Prostate gland (tissue), 2 donors: Measurements from ENCODE around the gene MAP1B.

Experiments
- POLR2A ChIP-seq: fragments of 450-650 bp; IDR thresholded peaks from one replicate; pipeline ENCODE4 v1.6.1; 2016; ENCODE audit warnings: antibody characterized with exemption, mild to moderate bottlenecking
- TF ChIP-seq, protein P1 (sequence below), 4 experiments: fragments of 200-600 bp in 2 of 4; fragments of 450-650 bp in 2 of 4; sonication (generic) in 2 of 4; IDR thresholded peaks; 1 replicate in 3 of 4; 2 replicates in 1 of 4; pipeline ENCODE4 v1.5.1; 2016 to 2019; ENCODE audit warnings: antibody characterized with exemption in 4 of 4, mild to moderate bottlenecking in 2 of 4, moderate library complexity in 2 of 4

DNA sequence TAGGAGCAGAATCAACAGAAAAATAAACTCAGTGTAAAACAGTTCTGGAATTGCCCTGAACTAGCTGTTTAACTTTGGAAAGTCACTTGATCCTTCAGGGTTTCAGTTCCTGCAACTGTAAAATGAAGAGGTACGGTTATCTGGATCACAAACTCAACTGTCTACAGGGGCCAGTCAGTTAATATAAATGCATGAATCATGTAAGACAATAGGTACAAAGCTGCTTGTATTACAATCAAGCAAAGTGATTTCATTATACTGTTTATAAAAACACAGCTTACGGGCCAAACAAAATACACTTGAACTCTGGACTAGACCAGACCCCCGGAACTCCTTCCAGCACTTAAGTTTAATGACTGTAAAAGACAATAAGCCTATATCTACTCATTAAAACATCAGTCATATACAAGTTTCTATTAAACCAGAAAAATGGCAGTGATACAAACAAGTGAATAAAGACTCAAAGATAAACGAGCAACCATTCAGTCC is 139.7 kb downstream of the MAP1B start:
- TF ChIP-seq, protein P1, sequence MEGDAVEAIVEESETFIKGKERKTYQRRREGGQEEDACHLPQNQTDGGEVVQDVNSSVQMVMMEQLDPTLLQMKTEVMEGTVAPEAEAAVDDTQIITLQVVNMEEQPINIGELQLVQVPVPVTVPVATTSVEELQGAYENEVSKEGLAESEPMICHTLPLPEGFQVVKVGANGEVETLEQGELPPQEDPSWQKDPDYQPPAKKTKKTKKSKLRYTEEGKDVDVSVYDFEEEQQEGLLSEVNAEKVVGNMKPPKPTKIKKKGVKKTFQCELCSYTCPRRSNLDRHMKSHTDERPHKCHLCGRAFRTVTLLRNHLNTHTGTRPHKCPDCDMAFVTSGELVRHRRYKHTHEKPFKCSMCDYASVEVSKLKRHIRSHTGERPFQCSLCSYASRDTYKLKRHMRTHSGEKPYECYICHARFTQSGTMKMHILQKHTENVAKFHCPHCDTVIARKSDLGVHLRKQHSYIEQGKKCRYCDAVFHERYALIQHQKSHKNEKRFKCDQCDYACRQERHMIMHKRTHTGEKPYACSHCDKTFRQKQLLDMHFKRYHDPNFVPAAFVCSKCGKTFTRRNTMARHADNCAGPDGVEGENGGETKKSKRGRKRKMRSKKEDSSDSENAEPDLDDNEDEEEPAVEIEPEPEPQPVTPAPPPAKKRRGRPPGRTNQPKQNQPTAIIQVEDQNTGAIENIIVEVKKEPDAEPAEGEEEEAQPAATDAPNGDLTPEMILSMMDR (IDR thresholded peaks at IDR 0.05), result no peak
- TF ChIP-seq POLR2A, result no peak
